ENCODE data around the gene KIF15.
"Not testable (repeated sequence)": the region's sequence is repeated elsewhere in the genome, so short reads cannot be mapped to it uniquely, and the experiment has no call there.

KIF15 gene

DNA sequence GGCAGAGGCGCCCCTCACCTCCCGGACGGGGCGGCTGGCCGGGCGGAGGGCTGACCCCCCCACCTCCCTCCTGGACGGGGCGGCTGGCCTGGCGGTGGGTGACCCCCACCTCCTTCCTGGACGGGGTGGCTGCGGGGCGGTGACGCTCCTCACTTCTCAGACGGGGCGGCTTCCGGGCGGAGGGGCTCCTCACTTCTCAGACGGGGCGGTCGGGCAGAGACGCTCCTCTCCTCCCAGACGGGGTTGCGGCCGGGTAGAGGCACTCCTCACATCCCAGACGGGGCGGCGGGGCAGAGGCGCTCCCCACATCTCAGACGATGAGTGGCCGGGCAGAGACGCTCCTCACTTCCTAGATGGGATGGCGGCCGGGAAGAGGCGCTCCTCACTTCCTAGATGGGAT is 59.6 kb downstream of the KIF15 start:
- DNase-seq: not testable (repeated sequence)

DNA sequence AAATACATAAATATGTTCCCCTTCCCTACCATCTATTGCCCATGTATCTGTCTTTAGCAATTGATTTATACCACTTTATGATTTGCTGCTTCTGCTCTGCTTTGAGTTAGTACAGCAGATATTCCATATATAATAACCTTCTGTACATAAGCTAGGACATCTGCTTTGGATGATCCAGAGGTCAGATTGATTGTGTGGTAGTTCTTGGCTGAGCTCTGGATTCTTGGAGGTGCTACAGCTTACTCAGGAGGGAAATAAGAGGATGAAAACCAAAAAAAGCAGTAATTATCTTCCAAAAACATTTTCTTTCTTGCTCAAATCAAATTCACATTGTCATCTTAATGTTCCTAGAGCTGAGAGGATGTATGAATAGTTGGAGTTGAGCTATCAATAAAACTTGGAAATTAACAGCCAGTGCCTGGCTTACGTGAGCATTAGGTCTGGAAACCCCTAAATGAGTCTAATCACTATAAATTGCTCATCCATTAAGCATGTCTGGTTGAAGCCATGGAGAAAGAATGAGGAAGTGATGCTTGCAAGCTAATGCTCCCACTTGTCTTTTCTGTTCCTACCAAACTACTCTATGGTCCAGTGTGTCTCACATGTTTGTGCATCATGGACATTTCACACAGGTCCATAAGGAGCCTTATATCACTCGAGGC is 63.8 kb downstream of the KIF15 start:
- DNase-seq: no peak

DNA sequence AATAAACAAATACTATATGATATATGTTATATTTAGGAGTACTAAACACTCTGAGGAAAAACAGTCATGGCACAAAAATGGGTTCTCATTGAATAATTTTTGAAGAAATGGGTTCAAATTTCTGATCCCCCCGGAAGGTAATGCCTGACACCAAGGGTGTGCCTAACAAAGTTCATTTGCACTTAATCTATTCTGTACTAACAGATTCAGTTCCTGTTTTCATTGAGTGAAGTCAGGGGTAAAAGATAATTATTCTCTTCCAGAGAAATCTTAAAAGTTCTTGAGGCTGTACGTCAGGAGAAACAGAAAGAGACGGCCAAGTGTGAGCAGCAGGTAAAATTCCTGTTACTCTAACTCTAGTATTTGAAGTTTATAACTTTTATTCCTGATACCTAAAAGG is 65.6 kb downstream of the KIF15 start:
- no peak for DNase-seq

DNA sequence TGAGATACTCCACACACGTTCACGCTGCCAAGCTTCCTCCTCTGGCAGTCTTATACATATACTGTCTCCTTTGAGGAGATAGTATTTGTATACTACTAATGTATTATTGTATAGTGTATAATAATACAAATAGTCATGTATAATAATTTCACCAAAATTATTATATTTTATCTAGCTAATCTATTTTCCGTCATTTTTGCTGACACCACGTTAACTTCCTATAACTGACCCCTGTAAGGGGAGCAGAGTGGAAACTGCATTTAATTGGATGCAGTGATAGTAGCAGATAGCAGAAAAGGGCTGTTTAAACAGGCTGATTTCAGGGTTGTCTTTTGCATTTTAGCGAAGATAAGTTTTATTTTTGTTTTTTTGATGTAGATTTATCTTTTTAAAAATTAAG is 69.6 kb downstream of the KIF15 start:
- DNase-seq: no peak

DNA sequence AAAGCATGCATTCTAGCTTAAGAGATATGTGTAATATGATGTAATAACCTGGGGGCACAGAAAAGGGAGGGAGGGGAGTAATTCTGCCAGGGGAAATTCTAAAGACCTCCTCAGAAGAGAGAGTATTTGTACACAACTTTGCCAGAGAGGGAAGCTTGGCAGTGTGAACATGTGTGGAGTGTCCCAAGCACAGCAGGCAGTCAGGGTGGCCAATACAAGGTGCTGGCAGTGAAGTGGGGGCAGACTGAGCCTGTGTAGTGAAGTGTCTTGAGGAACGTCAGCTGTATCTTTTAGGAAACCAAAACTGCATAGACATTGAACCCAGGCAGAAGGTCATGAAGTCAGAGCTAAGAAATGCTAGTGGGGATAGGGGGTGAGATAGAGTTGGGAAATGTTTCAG is 70.4 kb downstream of the KIF15 start:
- no peak for DNase-seq

DNA sequence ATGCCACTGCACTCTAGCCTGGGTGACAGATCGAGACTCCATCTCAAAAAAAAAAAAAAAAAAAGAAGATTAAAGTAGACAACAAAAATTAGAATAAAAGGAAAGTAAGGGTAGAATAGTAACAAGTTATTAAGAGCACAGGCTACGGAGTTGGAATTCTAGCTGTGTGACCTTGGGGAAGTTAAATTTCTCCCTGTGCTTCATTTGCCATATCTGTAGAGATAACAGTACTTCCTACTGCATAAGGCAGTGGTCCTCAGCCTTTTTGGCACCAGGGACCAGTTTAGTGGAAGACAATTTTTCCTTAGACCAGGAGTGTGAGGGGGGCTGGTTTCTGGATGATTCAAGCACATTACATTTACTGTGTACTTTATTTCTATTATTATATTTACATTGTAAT is 71.4 kb downstream of the KIF15 start:
- no peak for DNase-seq

DNA sequence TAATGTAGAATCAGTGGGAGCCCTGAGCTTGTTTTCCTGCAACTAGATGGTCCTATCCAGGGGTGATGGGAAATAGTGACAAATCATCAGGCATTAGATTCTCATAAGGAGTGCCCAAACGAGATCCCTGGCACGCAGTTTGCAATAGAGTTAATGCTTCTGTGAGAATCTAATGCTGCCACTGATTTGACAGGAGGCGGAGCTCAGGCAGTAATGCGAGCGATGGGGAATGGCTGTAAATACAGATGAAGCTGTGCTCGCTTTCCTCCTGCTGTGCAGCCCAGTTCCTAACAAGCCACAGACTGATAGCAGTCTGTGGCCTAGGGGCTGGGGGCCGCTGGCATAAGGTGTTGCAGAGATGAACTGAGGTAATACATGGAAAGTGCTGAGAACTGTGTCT is 71.8 kb downstream of the KIF15 start:
- DNase-seq: no peak

DNA sequence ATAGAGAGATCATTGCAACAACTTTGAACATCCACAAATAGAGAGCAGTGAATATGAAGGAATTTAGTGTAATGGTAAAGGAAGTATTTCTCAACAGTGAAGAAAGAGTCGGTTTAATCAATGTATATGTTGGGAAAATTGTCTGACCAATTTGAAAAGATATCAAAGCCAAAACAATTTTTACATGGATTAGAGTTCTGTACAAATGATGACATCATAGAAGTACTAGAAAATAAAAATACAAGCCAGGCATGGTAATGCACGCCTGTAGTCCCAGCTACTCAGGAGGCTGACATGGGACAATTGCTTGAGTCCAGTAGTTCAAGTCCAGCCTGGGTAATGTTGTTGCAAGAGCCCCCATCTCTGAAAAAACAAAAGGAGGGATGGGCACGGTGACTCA is 74.1 kb downstream of the KIF15 start:
- no peak for DNase-seq

DNA sequence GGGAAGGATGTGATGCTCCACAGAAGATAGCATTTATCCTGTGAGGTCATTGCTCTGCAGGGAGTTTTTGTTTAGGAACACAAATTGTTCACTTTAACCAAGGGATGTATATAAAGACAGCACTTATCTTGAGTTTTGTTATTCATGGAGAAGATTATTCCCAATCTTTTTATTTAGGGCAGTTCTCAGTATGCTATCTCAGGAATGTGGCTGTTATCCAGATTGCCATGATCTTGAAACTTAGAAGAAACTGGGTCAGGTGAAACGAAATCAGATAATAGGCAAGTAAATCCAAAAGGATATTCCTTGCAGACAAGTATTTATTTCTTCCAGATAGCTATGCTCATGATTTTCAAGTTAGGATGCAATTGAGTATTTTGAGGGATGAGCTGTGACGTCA is 80.8 kb downstream of the KIF15 start:
- no peak for DNase-seq

DNA sequence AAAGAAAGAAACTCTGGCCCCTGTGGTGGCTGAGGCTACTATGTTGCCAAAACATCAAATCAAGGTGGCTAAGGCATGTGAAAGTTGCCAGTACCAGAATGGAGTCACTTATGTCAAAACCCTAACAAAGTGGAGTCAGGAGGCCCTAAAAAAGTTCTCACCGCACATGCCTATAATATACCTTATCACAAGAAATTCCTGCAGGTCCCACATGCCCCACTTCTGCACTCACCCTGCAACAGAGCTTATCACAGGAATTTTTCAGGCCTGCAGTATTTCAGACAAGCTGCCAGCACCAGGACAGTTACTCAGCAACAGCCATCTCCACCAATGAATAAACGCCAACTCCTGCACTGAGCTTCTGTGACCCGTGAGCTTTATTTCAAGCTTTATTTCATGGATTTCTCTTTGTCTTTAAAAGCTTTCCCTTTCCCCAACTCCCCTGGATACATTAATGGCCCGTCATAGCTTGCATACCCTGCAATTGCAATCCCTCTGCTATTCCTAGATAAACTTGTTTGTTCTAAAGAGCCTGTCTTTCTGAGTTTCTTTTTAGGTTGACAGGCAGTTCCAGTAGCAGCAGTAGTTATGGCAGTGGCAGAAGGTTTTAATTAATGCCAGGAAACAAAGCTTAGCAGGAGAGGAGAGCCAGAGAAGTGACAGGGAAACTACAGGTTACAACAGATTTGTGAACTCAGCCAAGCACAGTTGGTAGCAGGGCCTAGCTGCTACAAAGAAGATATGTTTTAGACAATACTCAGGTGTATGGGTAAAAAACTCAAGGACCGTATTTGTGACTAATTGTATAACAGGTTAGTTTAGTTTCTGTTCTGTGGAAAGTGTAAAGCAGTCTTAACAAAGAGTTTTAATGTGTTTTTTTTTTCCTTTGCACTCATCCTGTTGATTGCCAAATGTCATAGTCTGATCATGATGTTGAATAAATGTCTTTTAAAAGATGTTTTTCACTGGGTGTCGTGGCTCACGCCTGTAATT is 84.2 kb downstream of the KIF15 start:
- DNase-seq: no peak

- no peak for DNase-seq
Observed at GRCh38 chr3:44848634-44849033, 87.0 kb downstream of the KIF15 start.

GRCh38 chr3:44856663-44857062 is 95.1 kb downstream of the KIF15 start:
- DNase-seq: not testable (repeated sequence)

GRCh38 chr3:44860117-44860516 is 98.5 kb downstream of the KIF15 start:
- DNase-seq: no peak

DNA sequence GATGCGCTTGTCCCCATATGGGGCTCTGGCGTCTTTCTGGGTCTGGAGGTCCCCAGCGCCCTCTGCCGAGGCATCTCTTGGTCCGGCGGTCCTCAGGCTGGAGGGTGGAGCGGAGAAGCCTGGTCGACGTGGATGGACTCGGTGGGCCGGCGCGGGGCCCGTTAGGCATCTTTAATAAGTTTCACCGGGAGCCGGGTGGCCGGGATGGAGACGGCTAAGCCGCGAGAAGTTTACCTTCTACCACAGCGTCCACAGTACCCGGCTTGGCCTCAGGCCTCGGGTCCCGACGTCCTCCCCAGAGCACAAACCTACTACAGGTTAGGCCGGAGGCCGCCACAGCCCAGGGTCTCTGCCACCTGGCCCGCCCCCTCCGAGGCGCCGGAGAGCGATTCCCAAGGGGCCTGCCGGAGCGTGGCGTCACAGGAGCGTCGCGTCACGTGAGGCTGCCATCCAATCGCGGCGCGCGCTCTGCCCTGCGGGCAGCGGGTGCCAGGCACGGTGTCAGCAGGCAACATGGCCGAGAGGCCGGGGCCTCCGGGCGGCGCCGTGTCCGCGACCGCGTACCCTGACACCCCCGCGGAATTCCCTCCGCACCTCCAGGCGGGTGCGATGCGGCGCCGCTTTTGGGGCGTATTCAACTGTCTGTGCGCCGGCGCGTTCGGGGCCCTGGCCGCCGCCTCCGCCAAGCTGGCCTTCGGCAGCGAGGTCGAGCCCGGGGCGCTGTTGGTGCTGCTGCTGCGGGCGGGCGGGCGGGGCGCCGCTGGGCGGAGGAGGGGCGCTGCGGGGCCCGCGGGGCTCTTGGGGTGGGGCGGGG is 100.0 kb downstream of the KIF15 start, which contains the start of gene TMEM42:
TSS of gene TMEM42 (plus strand) at position 501 of the 814 bp plus-strand sequence. CDS start at position 514, 13 bp downstream.
- DNase-seq: peak; percentile 66

DNA sequence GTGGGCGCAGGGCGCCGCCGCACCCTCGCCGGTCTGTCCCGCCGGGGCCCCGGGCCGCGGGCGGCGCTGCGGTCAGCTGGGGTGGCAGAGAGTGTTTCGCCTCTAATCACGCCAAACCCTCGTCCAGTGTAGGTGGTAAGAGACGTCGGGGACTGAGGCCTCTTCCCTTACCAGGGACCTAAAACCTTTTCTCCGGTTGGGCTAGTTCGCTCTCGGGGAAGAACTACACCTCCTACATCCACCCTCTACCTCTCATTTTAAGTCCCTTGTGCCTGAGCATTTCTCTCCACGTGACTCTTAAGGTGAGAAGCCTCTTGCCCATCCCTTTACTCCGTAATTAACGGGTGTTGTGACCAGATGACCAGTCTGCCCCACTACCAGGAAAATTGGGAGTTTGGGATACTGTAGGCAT is 100.6 kb downstream of the KIF15 start:
- no peak for DNase-seq

- DNase-seq: peak; percentile 44
Observed at GRCh38 chr3:44865272-44866035, 103.9 kb downstream of the KIF15 start.

DNA sequence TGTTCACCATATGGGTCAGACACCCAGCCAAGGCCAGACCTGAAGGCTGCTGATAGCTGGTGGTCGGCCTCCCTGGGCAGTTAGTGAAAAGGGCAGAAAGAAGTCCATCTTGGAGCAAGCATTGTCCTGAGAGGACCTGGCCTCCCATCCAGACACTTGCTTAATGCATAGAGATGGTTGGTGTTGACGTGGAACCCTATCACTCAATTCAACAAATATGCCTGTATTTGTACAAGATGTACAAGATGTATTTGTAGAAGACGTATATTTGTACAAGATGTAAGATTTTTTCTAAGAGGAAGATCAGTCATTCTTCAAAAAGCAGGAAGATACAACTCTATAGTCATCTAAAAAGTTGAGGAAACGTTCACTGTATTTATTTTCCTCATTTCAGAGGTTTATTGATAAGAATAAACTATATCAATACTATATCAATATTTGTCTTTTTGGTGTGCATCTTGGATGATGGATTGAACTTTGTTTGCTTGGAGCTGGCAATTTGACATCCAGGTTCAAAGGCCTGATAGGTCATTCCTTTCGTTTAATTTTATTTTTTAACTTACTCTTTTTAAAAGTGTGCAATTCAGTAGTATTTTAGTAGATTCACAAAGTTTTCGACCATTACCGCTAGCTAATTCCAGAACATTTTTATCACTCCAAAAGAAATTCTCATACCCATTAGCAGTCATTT is 106.0 kb downstream of the KIF15 start:
- DNase-seq: no peak

- DNase-seq: peak; percentile 9
Observed at GRCh38 chr3:44870375-44871061, 108.9 kb downstream of the KIF15 start.

- no peak for DNase-seq
Observed at GRCh38 chr3:44874308-44874707, 112.7 kb downstream of the KIF15 start, which contains the start of gene TGM4. Gene TGM4, plus strand, starts transcription at chr3:44874608. Its CDS starts 71 bp downstream, at chr3:44874679.

DNA sequence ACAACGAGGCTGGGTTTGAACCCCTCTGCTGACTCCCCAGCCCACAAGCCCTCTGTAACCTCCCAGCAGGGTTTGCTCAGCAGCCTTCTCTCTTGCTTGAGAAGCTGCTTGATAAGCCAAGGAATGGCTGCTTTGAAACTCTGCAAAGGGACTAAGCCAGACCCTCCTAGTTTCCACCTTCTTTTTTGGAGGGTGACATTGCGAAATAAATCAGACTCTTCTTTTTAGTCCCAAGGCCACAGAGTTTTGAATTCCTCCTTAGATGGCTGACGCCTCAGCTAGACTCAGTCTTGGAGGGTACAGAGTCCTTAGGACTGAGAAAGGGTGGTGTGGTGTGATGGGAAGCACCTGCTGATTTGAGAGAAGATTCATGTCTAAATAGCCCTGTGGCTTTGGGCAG is 114.0 kb downstream of the KIF15 start:
- no peak for DNase-seq

DNA sequence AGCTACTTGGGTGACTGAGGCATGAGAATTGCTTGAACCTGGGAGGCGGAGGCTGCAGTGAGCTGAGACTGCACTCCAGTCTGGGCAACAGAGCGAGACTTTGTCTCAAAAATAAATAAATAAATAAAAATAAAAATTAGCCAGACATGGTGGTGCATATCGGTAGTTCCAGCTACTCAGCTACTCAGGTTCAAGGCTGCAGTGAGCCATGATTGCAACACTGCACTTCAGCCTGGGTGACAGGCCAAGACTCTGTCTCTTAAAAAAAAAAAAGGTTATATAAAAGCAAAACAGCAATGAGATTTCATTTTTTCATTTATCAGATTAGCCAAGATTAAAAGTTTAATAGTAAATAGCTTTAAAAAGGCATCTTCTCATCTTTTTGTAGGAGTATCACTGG is 115.7 kb downstream of the KIF15 start:
- no peak for DNase-seq

Measured in NCI-H510A treated with DMSO at 0.1 percent for 48 hours (cell line).